Testis (tissue), 2 donors: ENCODE measurements around the gene WDFY2.

Source experiments
- POLR2A ChIP-seq: fragments of 450-650 bp; IDR thresholded peaks from one replicate; pipeline ENCODE4 v1.6.1; 2017; ENCODE audit warnings: antibody characterized with exemption, mild to moderate bottlenecking, moderate library complexity
- TF ChIP-seq, protein P1 (sequence below), 3 experiments: fragments of 450-650 bp in 2 of 3; fragments of 200-600 bp in 1 of 3; sonication (generic) in 1 of 3; IDR thresholded peaks; one replicate each; pipeline ENCODE4 v1.5.1; 2016 to 2019; ENCODE audit warnings: antibody characterized with exemption in 3 of 3, mild to moderate bottlenecking in 2 of 3, moderate library complexity in 1 of 3

DNA sequence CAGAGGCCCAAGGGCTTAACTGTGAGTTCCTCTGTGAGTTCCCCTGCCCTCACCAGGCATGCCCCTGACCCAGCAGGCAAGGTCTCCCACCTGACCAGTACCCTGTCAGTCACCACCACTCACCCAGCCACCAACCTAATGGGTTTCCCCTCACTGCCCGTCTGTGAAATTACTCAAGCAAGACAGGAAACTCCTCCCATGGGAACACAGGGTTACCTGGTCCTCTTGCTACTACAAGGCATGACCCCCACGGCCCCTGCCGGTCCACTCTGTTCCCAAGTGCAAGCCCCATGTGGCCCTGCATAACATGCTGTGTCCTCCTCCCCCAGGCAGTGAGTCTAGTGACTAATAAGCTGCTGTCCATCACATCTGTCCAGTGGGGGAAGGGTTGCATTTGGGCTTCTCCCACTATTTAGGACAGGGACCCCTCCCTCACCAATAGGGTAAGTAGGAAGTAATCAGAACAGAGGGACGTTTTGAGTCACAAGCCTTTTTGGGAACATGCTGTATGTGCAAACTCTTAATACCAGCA, 227.7 kb downstream of the WDFY2 start:
- TF ChIP-seq, protein P1, sequence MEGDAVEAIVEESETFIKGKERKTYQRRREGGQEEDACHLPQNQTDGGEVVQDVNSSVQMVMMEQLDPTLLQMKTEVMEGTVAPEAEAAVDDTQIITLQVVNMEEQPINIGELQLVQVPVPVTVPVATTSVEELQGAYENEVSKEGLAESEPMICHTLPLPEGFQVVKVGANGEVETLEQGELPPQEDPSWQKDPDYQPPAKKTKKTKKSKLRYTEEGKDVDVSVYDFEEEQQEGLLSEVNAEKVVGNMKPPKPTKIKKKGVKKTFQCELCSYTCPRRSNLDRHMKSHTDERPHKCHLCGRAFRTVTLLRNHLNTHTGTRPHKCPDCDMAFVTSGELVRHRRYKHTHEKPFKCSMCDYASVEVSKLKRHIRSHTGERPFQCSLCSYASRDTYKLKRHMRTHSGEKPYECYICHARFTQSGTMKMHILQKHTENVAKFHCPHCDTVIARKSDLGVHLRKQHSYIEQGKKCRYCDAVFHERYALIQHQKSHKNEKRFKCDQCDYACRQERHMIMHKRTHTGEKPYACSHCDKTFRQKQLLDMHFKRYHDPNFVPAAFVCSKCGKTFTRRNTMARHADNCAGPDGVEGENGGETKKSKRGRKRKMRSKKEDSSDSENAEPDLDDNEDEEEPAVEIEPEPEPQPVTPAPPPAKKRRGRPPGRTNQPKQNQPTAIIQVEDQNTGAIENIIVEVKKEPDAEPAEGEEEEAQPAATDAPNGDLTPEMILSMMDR (IDR thresholded peaks at IDR 0.05): no peak
- TF ChIP-seq POLR2A: no peak
